NCI-H460 (cell line): Measurements from ENCODE around the gene LST1. TPM values are rescaled to one million over a fixed set of nuclear protein-coding genes. Genes with fewer than 3 reads are reported as not detected.

ENCODE experiments used
- DNase-seq: peaks from one replicate; pipeline ENCODE4 v3.0.0-alpha.2; 2016; ENCODE audit warnings: low read depth; ENCODE audit errors: extremely low read depth
- polyA plus RNA-seq: library from polyadenylated mRNA; depleted of rRNA; stranded (reverse); fragments of >200 nt; gene quantifications from 2 replicates; pipeline ENCODE4 v1.2.3, GENCODE V29; 2014; cell fraction: nucleus; rRNA removed
- total RNA-seq: library from RNA; depleted of rRNA; stranded (reverse); fragments of >200 nt; shearing (Covaris generic); gene quantifications from 2 replicates; pipeline ENCODE4 v1.2.3, GENCODE V29; 2014; rRNA removed

The LST1 gene
- not detected in 2 replicates for total RNA-seq
- not detected in 2 replicates for polyA plus RNA-seq

DNA sequence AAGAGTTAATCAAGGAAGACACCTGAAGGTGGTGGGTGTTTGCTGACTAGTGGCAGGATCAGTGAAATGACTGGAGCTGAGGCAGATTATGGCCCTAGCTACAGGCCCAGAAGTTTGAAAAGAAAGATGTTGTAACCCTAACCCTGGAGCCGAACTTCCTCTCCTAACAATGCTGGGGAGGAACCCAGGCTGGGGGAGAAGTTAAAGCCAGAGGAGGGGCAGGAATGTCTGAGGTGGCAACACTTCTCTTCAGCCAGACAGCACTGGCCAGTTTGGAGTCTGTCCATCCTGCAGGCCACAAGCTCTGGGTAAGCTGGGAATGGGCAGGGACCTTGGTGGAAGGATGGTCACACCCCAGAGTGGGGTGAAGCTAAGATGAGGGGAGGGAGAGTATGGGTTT, at the start of gene LST1:
LST1 (plus strand) TSS at position 270 of the 400 bp plus-strand sequence. CDS start 1,023 bp downstream, outside the sequence.
- DNase-seq = no peak

DNA sequence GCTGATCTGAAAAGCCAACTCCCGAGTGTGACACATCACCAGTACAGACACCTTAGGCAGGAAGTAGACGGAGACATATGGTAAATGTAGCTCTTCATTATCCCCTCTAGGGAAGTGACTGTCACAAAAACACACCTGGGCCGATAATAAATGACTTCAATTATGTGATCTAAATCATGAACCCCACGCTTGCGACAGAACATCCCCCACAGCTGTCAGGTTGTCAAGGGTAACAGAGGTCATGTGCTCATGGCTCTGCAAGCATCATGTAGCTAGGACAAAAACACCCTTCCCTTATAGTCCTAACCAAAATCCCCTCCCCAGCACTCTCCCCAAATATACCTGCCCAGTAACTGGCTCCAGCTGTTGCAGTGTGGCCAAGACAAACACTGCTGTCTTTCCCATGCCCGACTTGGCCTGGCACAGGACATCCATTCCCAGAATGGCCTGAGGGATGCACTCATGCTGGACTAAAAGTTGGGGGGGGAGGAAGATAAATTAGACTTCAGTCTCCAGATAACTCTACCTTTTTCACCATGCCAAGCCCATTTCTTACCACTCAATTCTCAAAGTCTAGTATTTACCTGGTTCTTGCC, 47.2 kb upstream of the LST1 start:
- DNase-seq = no peak

DNA sequence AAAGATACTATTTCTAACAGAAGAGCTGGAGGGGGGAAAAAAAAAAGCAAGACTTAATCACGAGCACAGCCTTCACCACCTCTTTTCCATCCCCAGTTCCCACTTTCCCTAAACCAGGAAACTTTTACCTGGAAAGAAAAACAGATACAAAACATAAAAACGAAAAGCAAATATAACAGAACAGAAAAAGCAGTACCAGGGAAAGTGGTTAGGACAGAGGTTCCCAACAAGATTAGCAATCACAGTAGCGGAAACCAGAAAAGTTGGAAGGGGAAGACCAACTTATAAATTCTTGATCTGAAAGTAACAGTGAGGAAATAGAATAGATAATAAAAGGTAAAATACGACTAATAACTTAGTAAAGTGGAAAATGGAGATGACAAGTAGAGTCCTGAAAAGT, 45.4 kb upstream of the LST1 start:
- no peak for DNase-seq

DNA sequence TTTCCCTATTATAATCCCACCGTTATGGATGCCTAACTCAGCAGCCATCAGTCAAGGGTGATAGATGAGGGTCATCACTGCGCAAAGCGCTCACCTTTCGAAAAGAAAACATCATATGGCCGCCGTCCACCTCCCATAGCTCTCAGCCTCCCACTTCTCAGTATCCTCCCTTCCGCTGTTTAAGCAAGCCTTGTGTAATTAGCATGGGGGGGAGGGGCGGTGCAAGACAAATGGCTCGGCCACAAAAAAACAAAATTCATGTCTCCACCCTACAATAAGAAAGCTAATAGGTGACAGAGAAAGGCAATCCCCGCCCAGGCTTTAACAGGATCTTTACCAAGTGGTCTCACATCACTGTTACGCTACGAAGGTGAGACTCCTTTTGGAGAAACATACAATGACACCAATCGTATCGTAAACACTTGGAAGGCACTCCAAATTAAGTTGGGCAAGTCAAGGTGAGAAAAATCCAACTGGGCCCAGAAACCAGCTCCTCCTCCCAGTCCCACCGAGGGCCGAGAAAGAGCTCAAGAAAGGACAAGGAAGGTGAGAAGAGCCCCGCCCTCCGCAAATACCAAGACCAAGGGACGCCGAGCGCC, 44.9 kb upstream of the LST1 start:
- DNase-seq = no peak

DNA sequence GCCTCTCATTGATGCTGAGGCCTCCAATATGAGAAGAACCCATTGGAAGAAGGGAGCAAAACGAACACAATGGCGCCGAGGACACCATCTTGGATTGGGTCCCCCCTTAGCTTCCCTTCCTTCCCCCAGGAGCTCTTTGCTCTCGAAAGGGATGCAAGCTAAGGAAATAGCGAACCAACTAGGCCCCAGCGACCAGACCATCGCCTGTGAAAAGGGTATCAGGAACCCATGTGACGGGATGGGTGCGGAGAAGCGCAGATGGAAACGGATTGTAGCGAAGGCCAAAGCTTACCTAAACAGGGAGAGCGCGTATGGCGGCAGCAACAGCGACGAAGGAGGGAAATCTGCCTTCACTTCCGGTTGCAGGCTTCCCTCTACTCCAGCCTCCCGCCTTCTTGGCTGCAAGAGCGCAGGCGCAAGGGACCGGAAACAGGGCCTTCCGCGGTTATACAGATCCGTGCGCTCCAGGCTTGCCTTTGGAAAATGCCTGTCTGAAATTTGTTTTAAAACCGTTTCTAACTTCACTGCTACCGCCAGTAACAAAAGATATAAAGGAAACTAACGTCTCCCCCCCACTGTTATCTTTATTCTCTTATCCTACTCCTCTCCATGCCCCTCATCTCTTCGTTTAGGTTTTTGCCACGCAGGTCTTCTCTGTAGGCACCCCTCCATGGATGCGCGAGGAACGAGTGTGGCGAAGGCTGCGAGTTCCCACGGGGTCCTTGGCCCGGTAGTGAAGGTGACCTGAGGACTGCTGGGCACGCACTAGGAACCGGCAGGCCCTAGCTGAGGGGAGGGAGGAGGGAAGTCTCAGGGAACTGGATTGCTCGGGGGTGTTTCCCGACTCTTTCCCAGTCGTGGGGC, 44.2 kb upstream of the LST1 start, which contains the start of gene DDX39B:
DDX39B (minus strand) TSS at position 346 of the 864 bp plus-strand sequence. CDS start 1,471 bp downstream, outside the sequence.
- peak; percentile 92 for DNase-seq

DNA sequence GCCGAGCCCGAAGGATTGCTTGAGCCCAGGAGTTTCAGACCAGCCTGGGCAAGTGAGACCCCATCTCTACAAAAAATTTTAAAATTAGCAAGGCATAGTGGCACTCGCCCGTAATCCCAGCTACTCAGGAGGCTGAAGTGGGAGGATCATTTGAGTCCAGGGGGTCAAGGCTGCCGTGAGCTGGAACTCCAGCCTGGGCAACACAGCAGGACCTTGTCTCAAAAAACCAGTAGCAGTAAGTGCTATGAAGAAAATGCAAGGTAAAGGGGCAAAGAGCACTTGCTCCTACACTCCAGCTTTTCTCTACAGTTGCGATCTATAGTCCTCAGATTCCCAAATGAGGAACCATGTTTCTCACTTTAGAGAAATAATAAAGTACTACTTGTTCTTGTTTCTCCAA, 42.4 kb upstream of the LST1 start:
- no peak for DNase-seq

DNA sequence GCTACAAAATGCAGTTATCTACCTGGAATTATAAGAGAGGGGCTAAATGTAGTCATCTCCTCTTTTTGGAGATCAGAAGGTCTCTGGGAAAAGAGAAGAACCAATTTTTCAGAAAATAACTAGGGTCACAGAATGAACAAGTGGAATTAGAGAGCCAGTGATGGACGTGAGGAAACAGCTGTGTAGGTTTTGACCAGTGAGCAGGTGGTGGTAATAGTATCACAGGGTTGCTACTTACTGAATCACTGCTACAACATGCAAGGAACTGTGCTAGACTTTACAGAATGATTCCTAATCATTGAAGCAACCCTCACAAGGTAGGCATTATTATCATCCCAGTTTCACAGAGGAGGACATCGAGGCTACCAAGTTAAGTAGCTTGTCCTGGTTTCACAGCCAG, 41.4 kb upstream of the LST1 start:
- no peak for DNase-seq

DNA sequence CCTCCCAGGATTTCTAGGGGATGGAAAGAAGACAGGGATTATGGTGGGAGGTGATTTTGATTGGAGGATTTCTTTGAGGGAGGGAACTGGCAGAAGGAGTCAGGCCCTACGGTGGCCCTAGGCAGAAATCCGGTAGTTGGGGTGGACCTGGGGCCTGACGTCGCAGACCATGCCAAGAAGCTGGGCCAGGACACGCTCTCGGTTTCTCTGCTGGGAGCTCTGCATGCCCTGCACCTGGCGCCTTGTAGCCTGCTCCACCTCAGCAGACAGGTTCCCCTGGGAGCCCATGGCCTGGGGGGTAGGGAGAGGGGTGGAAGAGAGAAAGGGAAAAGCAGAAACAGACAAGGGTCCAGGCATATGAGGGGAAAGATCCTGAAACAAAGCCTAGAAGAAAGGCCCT, 40.8 kb upstream of the LST1 start:
- DNase-seq = no peak

DNA sequence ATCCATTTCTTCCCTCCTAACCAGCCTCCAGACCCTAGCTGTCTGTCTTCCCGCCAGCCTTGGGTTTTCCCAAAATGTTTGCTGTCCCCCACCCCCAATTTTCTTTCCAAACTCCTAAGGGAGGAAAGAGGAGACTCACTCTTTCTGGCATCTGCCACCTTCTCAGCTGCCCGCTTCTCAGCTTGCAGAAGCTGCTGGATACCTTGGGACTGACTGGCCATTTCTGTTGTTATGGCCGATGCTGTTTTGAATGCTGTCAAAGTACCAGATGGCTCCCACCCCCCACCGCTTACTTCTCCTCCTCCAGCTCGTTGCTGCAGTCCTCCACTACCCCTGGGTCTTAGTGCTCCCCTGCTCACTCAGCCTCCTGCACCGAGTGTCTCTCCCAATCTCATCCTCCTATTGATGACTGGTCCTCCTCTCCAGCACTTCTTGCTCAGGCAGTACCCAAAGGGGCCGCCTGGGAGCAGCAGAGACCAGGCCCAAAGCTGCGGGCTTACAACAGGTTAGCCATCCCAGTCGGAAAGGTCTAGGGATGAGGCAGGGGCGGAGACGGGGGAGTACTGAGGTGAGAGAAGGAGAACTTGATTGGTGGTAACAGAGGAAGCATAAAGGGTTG, 39.6 kb upstream of the LST1 start, which contains the start of gene ATP6V1G2:
ATP6V1G2 (minus strand) TSS at position 270 of the 619 bp plus-strand sequence; CDS start at position 221, 49 bp downstream.
- peak; percentile 81 for DNase-seq

DNA sequence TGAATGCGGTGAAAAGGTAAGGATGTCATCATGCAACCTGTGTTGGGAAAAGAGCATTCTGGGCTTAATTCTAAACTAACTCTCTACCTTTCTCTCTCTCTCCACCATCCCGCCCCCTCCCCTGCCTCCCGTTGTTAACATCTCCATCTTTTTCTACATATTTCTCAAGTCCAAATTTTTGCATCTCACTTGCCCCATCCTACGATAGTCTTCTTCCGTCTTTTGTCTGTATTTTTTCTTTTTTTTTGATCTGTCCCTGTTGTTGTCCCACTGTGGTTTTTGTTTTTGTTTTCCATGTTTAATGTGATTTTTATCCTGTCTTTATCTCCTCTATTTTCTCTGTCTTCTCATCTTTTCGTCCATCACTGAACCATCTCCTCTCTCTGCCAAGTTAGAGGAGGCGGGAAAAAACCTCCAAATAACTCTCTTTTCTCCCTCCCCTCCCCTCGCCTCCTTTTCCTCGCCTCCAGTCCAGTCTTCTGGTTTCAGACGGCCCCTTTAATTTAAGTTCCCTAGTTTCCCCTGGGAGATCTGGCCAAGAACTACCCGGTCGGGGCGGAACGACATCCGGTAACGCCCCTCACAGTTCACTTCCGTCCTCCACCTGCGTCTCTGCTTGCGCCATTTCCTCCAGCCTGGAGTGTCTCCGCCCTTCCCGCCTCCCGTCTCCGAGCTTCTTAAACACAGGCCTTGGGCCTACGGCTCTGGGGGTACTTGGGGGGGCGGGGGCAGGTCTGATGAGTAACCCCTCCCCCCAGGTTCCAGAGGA, 38.9 kb upstream of the LST1 start, which contains the start of gene NFKBIL1:
NFKBIL1 (plus strand) TSS at position 651 of the 769 bp plus-strand sequence; CDS start at position 738, 87 bp downstream.
- peak; percentile 90 for DNase-seq

DNA sequence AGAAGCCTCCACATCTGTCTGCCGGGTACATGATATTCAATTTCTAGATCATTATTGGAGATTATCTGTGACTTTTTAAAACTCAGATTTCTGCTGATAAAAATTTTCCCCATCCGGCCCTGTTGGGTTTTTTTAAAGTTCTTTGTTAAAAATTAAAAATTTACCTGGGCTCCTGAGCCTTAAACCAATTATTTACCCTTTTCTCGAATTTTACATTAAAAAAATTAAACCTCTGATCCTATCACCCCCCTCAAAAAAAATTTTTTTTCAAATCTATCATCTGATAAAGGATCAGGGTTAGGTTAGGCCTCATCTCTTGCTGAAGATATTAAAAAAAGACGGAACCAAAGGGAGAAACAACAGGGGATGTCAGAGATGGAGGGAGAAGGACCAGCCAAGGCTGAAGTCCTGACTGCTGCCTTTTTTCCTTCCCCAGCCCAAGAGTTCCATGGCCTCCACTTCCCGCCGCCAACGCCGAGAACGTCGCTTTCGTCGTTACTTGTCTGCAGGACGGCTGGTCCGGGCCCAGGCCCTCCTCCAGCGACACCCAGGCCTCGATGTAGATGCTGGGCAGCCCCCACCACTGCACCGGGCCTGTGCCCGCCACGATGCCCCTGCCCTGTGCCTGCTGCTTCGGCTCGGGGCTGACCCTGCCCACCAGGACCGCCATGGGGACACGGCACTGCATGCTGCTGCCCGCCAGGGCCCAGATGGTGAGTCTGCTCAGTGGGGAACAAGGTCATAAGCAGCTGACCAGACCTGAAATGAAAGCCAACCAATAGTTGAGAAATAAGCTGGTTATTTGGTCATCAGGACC, 38.1 kb upstream of the LST1 start:
- DNase-seq = no peak

DNA sequence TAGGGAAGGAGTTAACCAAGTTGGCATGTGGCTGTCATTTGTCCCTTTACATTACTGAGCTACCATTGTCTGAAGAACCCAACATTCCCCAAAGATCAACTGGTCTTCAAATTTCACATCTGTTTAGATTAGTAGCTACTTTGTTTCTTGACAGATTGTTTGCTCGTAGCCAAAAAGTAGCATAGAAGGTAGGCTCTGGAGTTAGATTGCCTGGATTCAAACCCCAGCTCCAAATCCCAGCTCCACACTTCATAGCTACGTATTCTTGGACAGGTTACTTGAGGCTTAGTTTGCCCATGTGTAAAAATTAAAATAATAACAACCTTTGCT, 37.6 kb upstream of the LST1 start:
- DNase-seq = no peak

DNA sequence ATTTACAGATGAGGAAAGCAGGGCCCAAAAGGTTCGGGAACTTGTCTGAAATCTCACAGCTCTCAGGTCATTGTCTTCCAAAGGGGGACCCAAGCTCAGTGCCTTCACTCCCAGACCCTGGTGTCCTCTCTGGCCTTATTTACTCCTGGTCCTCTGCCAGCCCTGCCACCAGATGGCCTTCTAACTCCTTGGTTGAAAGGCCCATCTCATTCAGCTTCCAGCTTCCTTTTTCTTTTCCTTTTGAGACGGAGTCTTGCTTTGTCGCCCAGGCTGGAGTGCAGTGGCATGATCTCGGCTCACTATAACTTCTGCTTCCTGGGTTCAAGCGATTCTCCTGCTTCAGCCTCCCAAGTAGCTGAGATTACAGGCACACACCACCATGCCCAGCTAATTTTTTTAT, 34.7 kb upstream of the LST1 start:
- peak; percentile 36 for DNase-seq

DNA sequence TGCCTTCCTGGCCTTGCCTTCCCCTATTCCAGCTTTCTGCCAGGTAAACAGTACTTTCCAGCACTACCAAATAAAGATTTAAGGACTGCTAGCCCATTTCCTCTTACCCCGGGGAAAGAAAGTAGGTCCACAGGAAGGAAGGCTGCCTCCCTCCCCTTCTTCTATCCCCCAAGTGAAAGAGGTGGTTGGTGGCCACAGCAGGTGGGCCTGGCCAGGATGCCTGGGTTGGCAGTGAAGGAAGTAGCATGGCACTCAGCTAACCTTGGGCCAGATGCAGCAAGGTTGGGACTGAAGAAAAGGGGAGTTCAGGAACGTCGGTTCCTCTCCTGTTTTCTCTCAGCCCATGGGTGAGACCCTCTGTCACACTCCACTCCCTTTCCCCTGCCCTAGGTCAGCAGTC, 29.8 kb upstream of the LST1 start:
- DNase-seq = no peak

DNA sequence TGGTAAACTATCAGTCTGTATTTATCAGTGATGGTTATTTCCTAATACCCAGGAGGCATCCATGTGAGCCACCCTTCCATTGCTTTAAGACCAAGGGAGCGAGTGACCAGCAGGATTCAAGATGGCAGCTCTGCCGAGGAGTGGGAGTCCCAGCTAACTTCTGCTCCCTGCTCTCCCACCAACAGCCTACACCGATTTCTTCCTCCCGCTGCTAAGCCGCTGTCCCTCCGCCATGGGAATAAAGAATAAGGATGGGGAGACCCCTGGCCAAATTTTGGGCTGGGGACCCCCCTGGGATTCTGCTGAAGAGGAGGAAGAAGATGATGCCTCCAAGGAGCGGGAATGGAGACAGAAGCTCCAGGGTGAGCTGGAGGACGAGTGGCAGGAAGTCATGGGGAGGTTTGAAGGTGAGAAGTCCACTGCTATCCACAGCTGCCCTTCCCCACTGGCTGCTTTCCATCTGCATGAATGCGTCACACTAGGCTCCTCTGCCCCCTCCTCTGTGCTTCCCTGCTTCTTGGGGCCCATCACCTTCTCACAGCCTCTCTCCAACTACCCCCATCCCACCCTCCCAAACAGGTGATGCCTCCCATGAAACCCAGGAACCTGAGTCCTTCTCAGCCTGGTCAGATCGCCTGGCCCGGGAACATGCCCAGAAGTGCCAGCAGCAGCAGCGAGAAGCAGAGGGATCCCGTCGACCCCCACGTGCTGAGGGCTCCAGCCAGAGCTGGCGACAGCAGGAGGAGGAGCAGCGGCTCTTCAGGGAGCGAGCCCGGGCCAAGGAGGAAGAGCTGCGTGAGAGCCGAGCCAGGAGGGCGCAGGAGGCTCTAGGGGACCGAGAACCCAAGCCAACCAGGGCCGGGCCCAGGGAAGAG, 28.4 kb upstream of the LST1 start:
- DNase-seq = no peak

DNA sequence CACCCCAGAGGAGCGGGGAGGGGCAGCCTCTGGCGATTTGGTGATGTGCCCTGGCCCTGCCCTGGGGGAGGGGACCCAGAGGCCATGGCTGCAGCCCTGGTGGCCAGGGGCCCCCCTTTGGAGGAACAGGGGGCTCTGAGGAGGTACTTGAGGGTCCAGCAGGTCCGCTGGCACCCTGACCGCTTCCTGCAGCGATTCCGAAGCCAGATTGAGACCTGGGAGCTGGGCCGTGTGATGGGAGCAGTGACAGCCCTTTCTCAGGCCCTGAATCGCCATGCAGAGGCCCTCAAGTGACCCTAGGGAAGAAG, 27.8 kb upstream of the LST1 start:
- no peak for DNase-seq

DNA sequence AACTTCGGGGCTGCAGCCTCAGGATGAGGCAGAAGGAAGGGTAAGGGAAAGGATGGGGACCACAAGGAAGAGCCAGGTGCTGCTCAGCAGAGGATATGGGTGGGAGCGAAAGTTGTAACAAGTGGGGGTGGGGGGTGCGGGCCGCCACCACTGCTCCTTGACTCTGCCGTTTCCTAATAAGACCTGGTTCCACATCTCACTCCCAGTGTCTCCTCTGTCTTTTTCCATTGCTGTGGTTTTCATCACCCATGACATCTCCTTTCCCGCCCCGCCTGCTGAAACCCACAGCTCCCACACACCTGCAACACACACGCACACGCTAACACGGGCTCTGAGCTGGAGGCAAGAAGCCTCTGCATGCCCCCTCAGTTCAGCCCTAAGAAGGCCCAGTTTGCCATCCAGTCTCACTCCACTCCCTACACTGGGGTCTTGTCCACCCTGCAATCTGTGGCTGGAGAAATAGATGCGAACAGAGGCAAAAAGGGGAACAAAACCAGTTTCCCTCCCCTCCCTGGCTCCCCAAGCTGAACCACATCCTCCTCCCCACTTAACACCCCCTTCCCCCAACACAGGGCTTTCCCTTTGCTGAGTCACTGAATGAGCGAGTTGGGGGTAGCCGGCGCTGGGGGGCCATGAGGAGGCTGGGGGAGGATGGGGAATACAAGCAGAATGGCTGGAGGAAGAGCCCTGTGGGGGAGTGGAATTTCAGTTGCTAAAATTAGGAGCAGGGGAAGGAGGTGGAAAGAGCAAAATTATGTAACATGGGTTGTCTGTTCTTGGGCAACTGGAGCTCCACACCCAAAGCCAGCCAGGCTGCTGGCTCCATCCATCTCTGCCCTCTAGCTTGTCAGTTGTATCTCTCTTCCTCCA, 27.2 kb upstream of the LST1 start:
- no peak for DNase-seq

DNA sequence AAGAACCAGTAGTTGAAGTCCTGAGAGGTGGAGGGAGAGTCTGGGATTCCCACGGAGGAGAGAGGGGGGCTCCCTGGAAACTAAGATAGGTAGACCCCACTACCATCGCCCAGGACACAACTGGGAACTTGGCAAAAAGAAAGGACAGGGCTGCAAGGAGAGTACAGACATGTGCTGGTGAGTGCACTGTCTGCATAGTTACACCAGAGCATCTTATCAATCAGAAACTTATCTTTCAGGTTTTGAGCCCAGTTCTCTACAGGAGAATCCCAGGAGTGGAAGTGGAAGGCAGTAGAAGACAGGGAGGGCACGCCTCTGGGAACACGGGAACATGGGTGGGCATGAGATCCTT, 26.5 kb upstream of the LST1 start:
- no peak for DNase-seq
